H9 (cell line): Measurements from ENCODE around the gene ZNF267. TPM values are rescaled to one million over a fixed set of nuclear protein-coding genes. Genes with fewer than 3 reads are reported as not detected.
"Not testable (repeated sequence)": the region's sequence is repeated elsewhere in the genome, so short reads cannot be mapped to it uniquely, and the experiment has no call there.

Experiments
- DNase-seq: peaks from one replicate; pipeline ENCODE4 v3.0.0-alpha.2; 2017
- H2AFZ ChIP-seq: one replicate; pipeline ENCODE4 v1.6.1; 2013; ENCODE audit warnings: mild to moderate bottlenecking, low read length, control low read depth, moderate library complexity
- H2AK5ac ChIP-seq: 2 replicates; pipeline ENCODE4 v1.6.1; 2013; ENCODE audit warnings: low read length, control low read depth, mixed read lengths; ENCODE audit not compliant: insufficient read length
- H2BK120ac ChIP-seq: one replicate; pipeline ENCODE4 v1.6.1; 2013; ENCODE audit warnings: low read depth, mild to moderate bottlenecking, low read length, control low read depth, inconsistent platforms; ENCODE audit not compliant: poor library complexity, severe bottlenecking
- H2BK12ac ChIP-seq: 2 replicates; pipeline ENCODE4 v1.6.1; 2013; ENCODE audit warnings: low read length, control low read depth, mixed read lengths, low read depth; ENCODE audit not compliant: insufficient read length
- H2BK15ac ChIP-seq: 2 replicates; pipeline ENCODE4 v1.6.1; 2013; ENCODE audit warnings: low read depth, low read length, control low read depth
- H2BK20ac ChIP-seq: one replicate; pipeline ENCODE4 v1.6.1; 2013; ENCODE audit warnings: low read depth, mild to moderate bottlenecking, low read length, control low read depth, inconsistent platforms; ENCODE audit not compliant: poor library complexity, severe bottlenecking
- H2BK5ac ChIP-seq: 2 replicates; pipeline ENCODE4 v1.6.1; 2013; ENCODE audit warnings: low read length, control low read depth, mixed read lengths; ENCODE audit not compliant: insufficient read length
- H3K14ac ChIP-seq: 2 replicates; pipeline ENCODE4 v1.6.1; 2013; ENCODE audit warnings: low read length, control low read depth; ENCODE audit not compliant: insufficient read depth
- H3K18ac ChIP-seq: 2 replicates; pipeline ENCODE4 v1.6.1; 2013; ENCODE audit warnings: low read depth, mild to moderate bottlenecking, mixed read lengths, low read length, control low read depth; ENCODE audit not compliant: insufficient read length
- H3K23ac ChIP-seq: 2 replicates; pipeline ENCODE4 v1.6.1; 2013; ENCODE audit warnings: low read length, control low read depth, mixed read lengths, low read depth; ENCODE audit not compliant: insufficient read length
- H3K23me2 ChIP-seq: 2 replicates; pipeline ENCODE4 v1.6.1; 2013; ENCODE audit warnings: low read depth, mild to moderate bottlenecking, mixed read lengths, low read length, control low read depth; ENCODE audit not compliant: insufficient read length, poor library complexity, severe bottlenecking
- H3K27ac ChIP-seq: 2 replicates; pipeline ENCODE4 v1.5.1; 2013; ENCODE audit warnings: low read length, control low read depth, mixed read lengths, low read depth; ENCODE audit not compliant: insufficient read length
- H3K27me3 ChIP-seq: 2 replicates; pipeline ENCODE4 v1.6.1; 2013; ENCODE audit warnings: low read length, control low read depth, inconsistent platforms; ENCODE audit not compliant: insufficient read depth
- H3K4ac ChIP-seq: 2 replicates; pipeline ENCODE4 v1.6.1; 2013; ENCODE audit warnings: low read depth, mild to moderate bottlenecking, control low read depth, inconsistent platforms, low read length, moderate library complexity
- H3K4me1 ChIP-seq: 2 replicates; pipeline ENCODE4 v1.6.1; 2013; ENCODE audit warnings: low read length, control low read depth, inconsistent platforms; ENCODE audit not compliant: insufficient read depth
- H3K4me2 ChIP-seq: 2 replicates; pipeline ENCODE4 v1.6.1; 2013; ENCODE audit warnings: low read length, control low read depth, mixed read lengths; ENCODE audit not compliant: insufficient read length, insufficient read depth
- H3K56ac ChIP-seq: 2 replicates; pipeline ENCODE4 v1.6.1; 2013; ENCODE audit warnings: low read depth, mild to moderate bottlenecking, mixed read lengths, low read length, control low read depth; ENCODE audit not compliant: insufficient read length
- H3K79me1 ChIP-seq: 2 replicates; pipeline ENCODE4 v1.6.1; 2013; ENCODE audit warnings: low read depth, mild to moderate bottlenecking, moderate library complexity, low read length, control low read depth, inconsistent platforms; ENCODE audit not compliant: insufficient read depth, poor library complexity, severe bottlenecking
- H3K79me2 ChIP-seq: 2 replicates; pipeline ENCODE4 v1.6.1; 2013; ENCODE audit warnings: low read length, control low read depth, inconsistent platforms; ENCODE audit not compliant: insufficient read depth
- H3K9ac ChIP-seq: 2 replicates; pipeline ENCODE4 v1.6.1; 2013; ENCODE audit warnings: low read length, control low read depth, mixed read lengths; ENCODE audit not compliant: insufficient read length; ENCODE audit errors: extremely low read depth
- H3K9me3 ChIP-seq: one replicate; pipeline ENCODE4 v1.6.1; 2013; ENCODE audit warnings: low read depth, low read length, inconsistent platforms; ENCODE audit not compliant: control insufficient read depth
- H3T11ph ChIP-seq: one replicate; pipeline ENCODE4 v1.6.1; 2013; ENCODE audit warnings: mild to moderate bottlenecking, low read length, control low read depth, inconsistent platforms
- H4K20me1 ChIP-seq: one replicate; pipeline ENCODE4 v1.6.1; 2013; ENCODE audit not compliant: control insufficient read depth, insufficient read length, insufficient read depth
- H4K5ac ChIP-seq: 2 replicates; pipeline ENCODE4 v1.6.1; 2013; ENCODE audit warnings: low read depth, mild to moderate bottlenecking, mixed read lengths, low read length, control low read depth; ENCODE audit not compliant: insufficient read length
- H4K8ac ChIP-seq: replicated peaks from 2 replicates; pipeline ENCODE4 v1.6.1; 2013; ENCODE audit warnings: low read length, control low read depth, mixed read lengths, low read depth; ENCODE audit not compliant: insufficient read length
- H4K91ac ChIP-seq: 2 replicates; pipeline ENCODE4 v1.6.1; 2013; ENCODE audit warnings: low read depth, mild to moderate bottlenecking, moderate library complexity, mixed read lengths, low read length, control low read depth; ENCODE audit not compliant: insufficient read length
- H3K27ac Mint-ChIP-seq, 3 experiments: 2 replicates in 2 of 3; 3 replicates in 1 of 3; pipeline ENCODE4 v1.8.0; 2020 to 2021; ENCODE audit warnings: mixed read lengths in 3 of 3, mild to moderate bottlenecking in 1 of 3, moderate library complexity in 1 of 3
- H3K27me3 Mint-ChIP-seq: 2 replicates; pipeline ENCODE4 v1.8.0; 2021; ENCODE audit warnings: low read depth, mild to moderate bottlenecking, moderate library complexity, mixed read lengths
- H3K36me3 Mint-ChIP-seq, 3 experiments: 2 replicates in 2 of 3; 3 replicates in 1 of 3; pipeline ENCODE4 v1.8.0; 2020 to 2021; ENCODE audit warnings: low read depth in 3 of 3, mixed read lengths in 3 of 3; ENCODE audit not compliant: insufficient read depth in 1 of 3
- H3K4me1 Mint-ChIP-seq, 2 experiments: 2 replicates each; pipeline ENCODE4 v1.8.0; 2020; ENCODE audit warnings: mixed read lengths in 2 of 2
- H3K4me3 Mint-ChIP-seq, 2 experiments: 2 replicates in 1 of 2; 3 replicates in 1 of 2; pipeline ENCODE4 v1.8.0; 2020 to 2021; ENCODE audit warnings: mild to moderate bottlenecking in 2 of 2, mixed read lengths in 2 of 2, moderate library complexity in 1 of 2
- H3K9me3 Mint-ChIP-seq, 2 experiments: 2 replicates in 1 of 2; 3 replicates in 1 of 2; pipeline ENCODE4 v1.8.0; 2020; ENCODE audit warnings: mild to moderate bottlenecking in 2 of 2, mixed read lengths in 2 of 2, moderate library complexity in 1 of 2
- WGBS: extraction: QIAGEN DNeasy Blood & Tissue Kit; methylation state at CpG from one replicate; pipeline ENCODE4 v1.1.7; 2013; ENCODE audit warnings: missing lambda C conversion rate, low lambda C conversion rate, mixed read lengths; ENCODE audit not compliant: insufficient read length; ENCODE audit errors: extremely low coverage; 5-methylcytosine and 5-hydroxymethylcytosine counted together
- total RNA-seq: library from RNA; stranded (reverse); gene quantifications from 2 replicates; pipeline ENCODE4 v1.2.1, GENCODE V29; 2021
- TF ChIP-seq, protein P1 (sequence below): fragments of 200-600 bp; sonication (generic); conservative IDR thresholded peaks from 3 replicates; pipeline ENCODE4 v1.8.0; 2021; ENCODE audit warnings: antibody characterized with exemption, mild to moderate bottlenecking

ZNF267 gene
- total RNA-seq, 1 experiment from 2014 or later: 36.1 TPM

DNA sequence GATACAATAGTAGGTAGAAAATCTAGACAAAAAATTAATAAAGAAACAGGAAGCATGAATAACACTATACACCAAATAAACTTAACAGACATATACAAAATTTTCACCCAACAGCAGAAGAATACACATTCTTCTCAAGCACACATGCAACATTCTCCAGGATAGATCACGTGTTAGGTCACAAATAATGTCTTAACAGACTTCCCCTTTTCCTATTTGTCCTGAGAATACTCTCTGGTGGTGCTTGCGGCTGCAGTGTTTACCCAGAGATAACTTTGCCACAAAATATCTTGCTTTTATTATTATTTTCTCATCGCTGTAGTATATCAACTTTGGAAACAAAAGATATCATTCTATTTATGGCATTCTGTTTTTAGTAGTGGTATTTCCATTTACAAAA, 40.6 kb upstream of the ZNF267 start:
- no peak overlapping the region for H3K18ac ChIP-seq
- H2BK120ac ChIP-seq: no peak overlapping the region
- Mint-ChIP-seq H3K36me3 (peaks cover 4 to 21% (median 9%) of the 10 kb centered on the region in 3 experiments; a peak in 6 of 7 replicates), H3K27me3 (no peaks in the 10 kb centered on the region), H3K27ac (no peak overlapping the region), H3K4me1 (no peaks in the 10 kb centered on the region), H3K9me3 (peaks cover 72 to 75% of the 10 kb centered on the region in 2 experiments), H3K4me3 (no peak overlapping the region)
- H3K9me3 ChIP-seq: peaks cover 27% of the 10 kb centered on the region
- no peak overlapping the region for H4K91ac ChIP-seq
- no peak overlapping the region for H3K4me2 ChIP-seq
- H3K14ac ChIP-seq: no peak overlapping the region
- no peak overlapping the region for H2BK15ac ChIP-seq
- H3K23ac ChIP-seq: no peak overlapping the region
- no peaks in the 10 kb centered on the region for H3K79me2 ChIP-seq
- no peaks in the 10 kb centered on the region for H4K20me1 ChIP-seq
- no peak overlapping the region for H3K9ac ChIP-seq
- DNase-seq: no peak
- H3K79me1 ChIP-seq: no peaks in the 10 kb centered on the region
- TF ChIP-seq, protein P1, sequence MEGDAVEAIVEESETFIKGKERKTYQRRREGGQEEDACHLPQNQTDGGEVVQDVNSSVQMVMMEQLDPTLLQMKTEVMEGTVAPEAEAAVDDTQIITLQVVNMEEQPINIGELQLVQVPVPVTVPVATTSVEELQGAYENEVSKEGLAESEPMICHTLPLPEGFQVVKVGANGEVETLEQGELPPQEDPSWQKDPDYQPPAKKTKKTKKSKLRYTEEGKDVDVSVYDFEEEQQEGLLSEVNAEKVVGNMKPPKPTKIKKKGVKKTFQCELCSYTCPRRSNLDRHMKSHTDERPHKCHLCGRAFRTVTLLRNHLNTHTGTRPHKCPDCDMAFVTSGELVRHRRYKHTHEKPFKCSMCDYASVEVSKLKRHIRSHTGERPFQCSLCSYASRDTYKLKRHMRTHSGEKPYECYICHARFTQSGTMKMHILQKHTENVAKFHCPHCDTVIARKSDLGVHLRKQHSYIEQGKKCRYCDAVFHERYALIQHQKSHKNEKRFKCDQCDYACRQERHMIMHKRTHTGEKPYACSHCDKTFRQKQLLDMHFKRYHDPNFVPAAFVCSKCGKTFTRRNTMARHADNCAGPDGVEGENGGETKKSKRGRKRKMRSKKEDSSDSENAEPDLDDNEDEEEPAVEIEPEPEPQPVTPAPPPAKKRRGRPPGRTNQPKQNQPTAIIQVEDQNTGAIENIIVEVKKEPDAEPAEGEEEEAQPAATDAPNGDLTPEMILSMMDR: no peak
- no peaks in the 10 kb centered on the region for H3K27me3 ChIP-seq
- H3K56ac ChIP-seq: no peak overlapping the region
- no peaks in the 10 kb centered on the region for H3K23me2 ChIP-seq
- H3T11ph ChIP-seq: no peak overlapping the region
- no peak overlapping the region for H3K27ac ChIP-seq
- no peaks in the 10 kb centered on the region for H3K4me1 ChIP-seq
- no peak overlapping the region for H2BK20ac ChIP-seq
- H3K4ac ChIP-seq: no peak overlapping the region
- H2AFZ ChIP-seq: no peak overlapping the region
- no peak overlapping the region for H4K5ac ChIP-seq
- no peak overlapping the region for H2AK5ac ChIP-seq
- H4K8ac ChIP-seq: no peak overlapping the region
- no CpG with 5 or more reads among the region's 3 CpGs for WGBS
- H2BK5ac ChIP-seq: no peak overlapping the region
- H2BK12ac ChIP-seq: no peak overlapping the region

DNA sequence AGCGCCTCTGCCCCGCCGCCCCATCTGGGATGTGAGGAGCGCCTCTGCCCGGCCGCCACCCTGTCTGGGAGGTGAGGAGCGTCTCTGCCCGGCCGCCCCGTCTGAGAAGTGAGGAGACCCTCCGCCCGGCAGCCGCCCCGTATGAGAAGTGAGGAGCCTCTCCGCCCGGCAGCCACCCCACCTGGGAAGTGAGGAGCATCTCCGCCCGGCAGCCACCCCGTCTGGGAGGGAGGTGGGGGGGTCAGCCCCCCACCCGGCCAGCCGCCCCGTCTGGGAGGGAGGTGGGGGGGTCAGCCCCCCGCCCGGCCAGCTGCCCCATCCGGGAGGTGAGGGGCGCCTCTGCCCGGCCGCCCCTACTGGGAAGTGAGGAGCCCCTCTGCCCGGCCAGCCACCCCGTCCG, 37.2 kb upstream of the ZNF267 start:
- Mint-ChIP-seq H3K36me3 (peaks cover 8 to 30% (median 17%) of the 10 kb centered on the region in 3 experiments; a peak in 6 of 7 replicates), H3K9me3 (peaks cover 84 to 87% of the 10 kb centered on the region in 2 experiments)
- H3K79me1 ChIP-seq, H3K18ac ChIP-seq, H3K79me2 ChIP-seq, H2BK120ac ChIP-seq, H3K27ac ChIP-seq, H2BK15ac ChIP-seq, DNase-seq, H4K20me1 ChIP-seq, H3K4me1 ChIP-seq, H3K4me3 Mint-ChIP-seq, H3K27me3 Mint-ChIP-seq, H4K91ac ChIP-seq, H4K5ac ChIP-seq, H2AFZ ChIP-seq, H2AK5ac ChIP-seq, H3K4me2 ChIP-seq, H3K23me2 ChIP-seq, H3K4me1 Mint-ChIP-seq, H3K27ac Mint-ChIP-seq, H3K9ac ChIP-seq, H3K56ac ChIP-seq, H3T11ph ChIP-seq, H2BK20ac ChIP-seq, H4K8ac ChIP-seq, H3K4ac ChIP-seq, H2BK5ac ChIP-seq, H2BK12ac ChIP-seq, H3K23ac ChIP-seq, H3K27me3 ChIP-seq, H3K14ac ChIP-seq: not testable (repeated sequence)
- WGBS: no CpG with 5 or more reads among the region's 31 CpGs
- H3K9me3 ChIP-seq: peaks cover 39% of the 10 kb centered on the region
